ENCODE measurements around the gene KITLG.
"Not testable (repeated sequence)": the region's sequence is repeated elsewhere in the genome, so short reads cannot be mapped to it uniquely, and the experiment has no call there.

The KITLG gene

DNA sequence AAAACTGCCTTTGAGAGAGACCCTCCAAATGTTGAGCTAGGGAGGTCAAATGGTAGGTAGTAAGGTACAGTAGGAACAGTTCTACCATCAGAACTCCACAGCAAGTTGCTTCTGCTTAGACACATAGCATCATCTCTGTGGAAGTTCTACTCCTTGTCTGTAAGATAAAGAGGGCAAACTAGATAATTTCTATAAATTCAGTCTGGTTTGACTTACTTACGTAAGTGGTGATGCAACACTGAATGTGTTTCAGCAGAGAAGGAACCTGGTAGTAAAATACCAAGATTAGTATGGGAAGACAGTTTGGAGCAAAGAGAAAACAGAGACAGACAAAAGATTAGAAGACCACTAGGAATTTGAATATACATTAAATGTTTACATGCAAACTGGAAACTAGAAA, 42.0 kb downstream of the KITLG start:
- no peak for DNase-seq

GRCh38 chr12:88530868-88531267, 49.4 kb downstream of the KITLG start:
- DNase-seq = no peak

GRCh38 chr12:88529531-88530488, 50.5 kb downstream of the KITLG start:
- DNase-seq = peak; percentile 94

DNA sequence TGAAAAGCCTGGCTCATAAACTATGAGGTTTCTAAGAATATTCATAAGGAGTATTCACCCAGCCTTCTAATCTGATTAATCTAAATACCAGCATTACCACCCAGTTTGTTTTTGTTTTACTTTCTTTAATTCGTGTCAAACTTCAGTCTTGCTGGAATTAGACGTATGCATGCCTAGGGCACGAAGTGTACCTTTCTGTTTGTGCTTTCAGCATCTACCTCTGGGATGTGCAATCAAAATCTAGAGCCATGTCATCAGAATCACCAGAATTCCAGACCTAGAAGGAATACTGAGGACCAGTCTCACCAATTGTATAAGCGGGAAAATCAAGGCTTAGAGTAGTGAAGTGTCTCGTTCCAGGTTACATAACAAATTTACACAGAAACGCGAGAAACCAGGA, 57.3 kb downstream of the KITLG start:
- no peak for DNase-seq

DNA sequence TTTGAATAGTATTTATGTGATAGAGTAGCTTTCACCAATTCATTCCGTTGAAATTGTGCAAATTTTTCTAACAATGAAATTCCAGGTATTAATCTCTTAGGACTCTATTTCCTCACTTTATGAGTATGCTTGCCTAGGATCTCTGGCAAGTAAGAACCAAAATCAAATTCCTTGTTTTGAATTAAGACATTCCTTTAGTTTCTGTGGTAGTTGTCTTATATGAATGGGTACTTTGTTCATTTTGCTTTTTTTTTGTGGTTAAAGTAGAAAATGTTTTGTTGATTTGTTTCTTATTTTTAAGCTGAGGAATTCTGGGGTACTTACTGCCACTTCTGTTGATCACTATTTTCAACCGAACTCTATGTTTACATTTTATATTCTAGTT, 59.8 kb downstream of the KITLG start:
- no peak for DNase-seq

DNA sequence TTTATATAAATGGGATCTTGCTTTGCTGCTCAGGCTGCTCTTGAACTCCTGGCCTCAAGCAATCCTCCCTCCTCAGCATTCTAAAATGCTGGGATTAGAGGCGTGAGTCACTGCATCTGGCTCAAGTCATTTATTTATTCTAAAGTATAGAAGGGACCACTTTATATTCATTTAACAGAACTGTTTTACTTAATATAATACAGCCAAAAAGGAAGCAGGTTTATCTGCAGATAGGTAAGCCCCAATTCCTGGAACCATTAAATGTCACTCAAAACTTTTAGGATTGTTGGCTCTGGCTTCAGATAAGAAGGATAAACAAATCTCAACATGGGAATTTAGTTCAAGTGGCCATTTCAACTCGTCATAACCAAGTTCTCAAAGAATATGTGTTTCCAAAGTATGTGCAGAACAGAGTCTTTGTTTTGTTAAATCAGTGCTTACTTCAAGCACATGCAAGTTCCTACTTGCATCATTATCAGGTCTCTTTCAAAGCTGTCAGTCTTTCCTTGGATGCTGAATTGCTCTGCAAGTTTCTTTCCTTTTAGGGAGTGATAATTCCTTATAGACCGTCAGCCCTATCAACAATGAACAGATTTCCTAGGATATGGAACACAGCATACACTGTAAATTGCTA, 60.4 kb downstream of the KITLG start:
- DNase-seq = no peak

- DNase-seq = no peak
Observed at GRCh38 chr12:88518863-88519403, 61.3 kb downstream of the KITLG start.

GRCh38 chr12:88516811-88517210, 63.5 kb downstream of the KITLG start:
- no peak for DNase-seq

DNA sequence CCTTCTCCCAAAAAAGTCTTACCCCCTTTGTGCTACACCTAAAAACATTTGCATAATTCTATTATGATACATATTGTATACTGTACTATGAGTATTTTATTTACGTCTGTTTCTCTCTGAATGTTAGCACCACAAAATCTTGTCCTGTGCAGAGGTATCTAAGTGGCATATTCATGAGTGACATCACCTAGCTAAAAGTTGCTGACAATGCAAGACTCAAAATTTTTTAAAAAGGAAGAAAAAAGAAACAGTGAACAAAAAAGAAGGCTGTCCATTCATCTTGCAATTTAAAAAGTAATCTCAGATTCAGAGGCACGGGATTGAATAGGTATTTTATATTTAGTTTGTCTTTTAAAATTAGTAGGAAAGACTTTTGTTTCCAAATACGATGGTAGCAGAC, 69.4 kb downstream of the KITLG start:
- no peak for DNase-seq

DNA sequence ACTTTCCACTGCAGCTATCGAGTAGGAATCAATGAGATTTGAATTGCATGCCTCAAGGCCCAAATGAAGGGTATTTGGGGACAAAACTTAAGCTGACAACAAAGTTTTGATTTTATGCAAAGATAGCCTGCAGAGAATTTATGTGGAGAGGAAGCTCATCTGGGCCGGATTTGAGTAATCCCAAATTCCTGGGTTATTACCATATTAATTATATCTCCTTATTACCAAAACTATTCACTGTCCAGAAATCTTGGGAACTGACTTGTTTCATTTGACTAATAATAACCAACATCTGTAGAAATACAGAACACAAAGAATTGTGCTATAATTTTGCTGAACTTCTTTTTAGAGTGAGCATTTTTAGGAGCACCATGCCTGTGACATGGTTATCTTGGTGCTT, 70.4 kb downstream of the KITLG start:
- DNase-seq = no peak

DNA sequence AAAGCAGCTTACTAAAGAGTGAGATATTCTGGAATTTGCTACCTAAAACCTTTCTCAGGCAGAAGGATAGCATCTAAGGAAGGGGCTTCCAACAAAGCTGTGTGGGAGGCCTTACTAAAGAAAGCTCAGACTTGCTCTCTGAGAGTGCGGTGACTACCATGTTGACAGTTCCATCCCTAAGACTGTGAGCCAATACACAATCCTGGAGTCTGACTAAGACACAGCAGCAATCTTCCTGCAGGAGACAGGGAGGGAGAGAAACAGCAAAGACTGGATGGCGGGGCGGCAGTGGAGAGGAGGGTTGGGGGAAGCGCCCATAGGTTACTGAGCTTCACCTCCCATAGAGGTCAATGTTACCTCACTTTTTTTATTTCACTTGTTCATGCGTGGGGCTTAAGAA, 70.9 kb downstream of the KITLG start:
- DNase-seq = no peak

DNA sequence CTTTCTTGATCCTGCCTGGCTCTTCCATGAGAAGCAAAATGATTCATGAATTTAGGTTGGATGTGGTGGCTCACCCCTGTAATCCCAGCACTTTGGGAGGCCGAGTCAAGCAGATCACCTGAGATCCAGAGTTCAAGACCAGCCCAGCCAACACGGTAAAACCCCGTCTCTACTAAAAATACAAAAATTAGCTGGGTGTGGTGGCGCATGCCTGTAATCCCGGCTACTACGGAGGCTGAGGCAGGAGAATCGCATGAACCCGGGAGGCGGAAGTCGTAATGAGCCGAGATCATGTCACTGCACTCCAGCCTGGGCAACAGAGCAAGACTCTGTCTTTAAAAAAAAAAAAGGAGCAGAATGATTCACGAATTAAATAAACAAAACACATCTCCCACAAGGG, 72.4 kb downstream of the KITLG start:
- not testable (repeated sequence) for DNase-seq

DNA sequence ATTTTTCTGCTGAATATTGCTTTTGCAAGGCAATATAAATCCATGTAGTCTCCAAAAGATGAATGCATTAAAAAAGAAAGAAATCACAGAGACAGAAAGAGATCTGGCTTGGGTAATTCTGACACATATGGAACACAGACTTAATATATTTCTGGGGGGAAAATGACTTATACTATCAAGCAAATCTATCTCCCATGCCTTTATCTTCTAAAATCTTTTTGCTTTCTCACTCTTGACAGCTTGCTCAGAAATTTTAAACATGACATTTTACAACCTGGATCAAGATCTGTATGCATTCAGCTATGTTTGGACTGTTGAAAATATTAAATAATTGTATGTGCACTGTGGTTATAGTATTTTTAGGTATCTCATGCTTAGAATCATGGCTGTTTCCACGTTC, 73.0 kb downstream of the KITLG start:
- DNase-seq = no peak

- DNase-seq = no peak
Observed at GRCh38 chr12:88505696-88506095, 74.6 kb downstream of the KITLG start.

GRCh38 chr12:88503281-88503703, 77.0 kb downstream of the KITLG start:
- no peak for DNase-seq

DNA sequence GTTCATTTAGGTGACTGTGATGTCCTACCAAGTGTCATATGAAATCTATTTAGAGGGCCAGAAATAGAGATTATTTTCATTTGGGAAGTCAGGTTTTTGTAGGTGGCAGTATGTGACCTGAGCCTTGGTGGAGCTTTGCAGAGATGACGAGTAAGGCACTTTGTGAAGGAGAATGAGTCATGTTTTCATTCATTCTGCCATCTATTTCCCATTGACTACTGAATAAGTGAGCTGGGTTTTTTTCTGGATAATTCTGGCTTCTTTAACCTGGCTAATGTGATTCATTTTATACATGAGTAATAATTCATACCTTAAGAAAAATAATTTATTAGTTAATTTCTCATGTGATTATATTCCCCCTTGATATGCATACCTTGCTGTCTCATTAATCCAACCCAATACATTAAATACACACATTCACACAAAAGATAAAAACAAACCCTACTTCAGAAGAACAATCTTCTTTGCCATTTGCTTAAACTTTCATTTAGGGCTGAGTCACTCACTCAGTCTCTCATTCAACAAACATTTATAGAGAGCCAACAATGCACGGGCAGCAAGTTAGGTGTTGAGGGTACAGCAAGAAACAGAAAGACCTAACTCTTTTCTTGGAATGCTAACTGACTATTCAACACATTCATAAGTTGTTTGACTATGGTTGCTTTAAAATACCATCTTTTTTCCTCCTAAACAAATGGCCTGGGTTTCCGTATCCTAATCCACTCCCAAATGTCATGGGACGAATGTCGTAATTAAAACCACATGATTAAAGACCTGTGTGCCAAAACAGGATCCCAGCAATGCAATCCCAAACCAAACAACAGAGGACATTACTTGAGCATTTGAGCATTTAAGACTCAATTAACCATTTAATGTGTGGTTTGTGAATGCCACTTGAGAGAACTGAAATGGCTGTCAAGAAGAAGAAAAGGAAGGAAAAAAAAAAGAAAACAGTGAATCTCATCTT, 78.0 kb downstream of the KITLG start:
- peak; percentile 24 for DNase-seq

DNA sequence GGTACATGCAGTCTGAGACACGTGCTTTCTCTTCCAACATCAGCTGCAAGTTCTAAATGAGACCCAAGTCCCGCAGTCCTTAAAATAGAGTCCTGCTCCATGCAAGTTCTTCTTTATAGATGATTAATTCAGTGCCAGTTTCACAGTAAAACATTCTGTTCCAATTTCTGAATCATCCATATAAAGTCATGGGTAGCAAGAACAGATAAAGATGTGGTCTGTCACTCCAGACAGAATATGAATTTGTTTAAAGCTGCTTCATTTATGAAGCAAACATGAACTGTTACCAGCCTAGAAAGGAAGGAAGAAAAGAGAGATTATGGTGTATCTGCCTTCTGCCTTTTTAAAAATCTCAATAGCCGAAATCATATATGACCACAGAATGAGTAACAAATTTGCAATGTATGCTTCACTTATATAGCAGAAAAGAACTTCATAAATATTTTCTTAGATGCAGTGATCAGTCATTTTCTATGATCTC, 83.3 kb downstream of the KITLG start:
- DNase-seq = no peak

GRCh38 chr12:88496429-88496828, 83.8 kb downstream of the KITLG start:
- no peak for DNase-seq

DNA sequence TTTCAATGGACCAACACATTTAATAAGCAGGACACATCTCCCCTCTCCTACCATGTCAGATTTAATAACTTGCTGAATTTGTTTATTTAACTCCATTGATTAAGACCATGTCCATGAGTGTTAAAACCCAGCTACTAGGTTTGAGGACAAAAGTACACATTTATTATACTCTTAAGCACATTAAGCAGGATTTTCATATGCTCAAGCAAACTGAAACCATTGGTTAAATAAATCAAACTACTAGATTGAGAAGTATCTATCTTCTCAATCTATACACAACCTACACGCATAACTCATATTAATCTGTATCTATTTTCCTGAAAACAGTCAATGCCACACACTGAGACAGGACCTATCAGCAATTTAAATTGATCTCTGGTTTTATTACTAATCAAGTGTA, 85.2 kb downstream of the KITLG start:
- no peak for DNase-seq

DNA sequence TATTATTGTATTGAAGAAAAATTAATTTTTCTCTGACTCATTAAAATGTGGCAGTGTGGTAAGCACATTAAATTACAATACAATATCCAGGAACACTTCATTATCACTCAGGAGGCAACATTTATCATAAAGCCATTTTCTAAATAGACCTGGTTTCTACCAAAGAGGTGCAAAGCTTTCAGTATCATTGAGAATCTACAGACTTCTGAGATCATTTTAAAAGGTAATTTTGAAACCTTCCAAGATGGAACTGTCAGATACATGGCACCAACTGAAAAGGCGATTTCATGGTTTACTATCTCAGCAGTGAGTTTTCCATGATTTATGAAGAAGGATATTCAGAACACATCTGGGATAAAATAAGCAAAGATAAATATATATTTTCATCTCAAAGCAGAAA, 85.8 kb downstream of the KITLG start:
- no peak for DNase-seq

DNA sequence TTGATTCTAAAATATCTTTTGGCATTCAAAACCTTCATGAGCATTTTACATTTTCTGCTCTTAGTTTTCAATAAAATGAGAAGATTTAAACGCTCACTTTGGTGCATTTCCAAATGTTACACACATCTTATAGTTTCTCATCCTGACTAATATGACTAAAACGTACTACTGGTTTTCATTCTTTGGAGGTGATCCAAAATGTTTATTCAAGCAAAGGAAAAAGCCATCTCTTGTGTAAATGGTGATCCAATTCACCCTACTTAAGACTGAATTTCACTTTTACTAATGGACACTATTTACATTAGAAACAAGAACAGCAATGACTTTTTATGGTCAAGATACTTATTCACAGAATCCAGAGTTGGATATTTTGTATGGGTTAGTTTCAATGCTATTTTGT, 86.6 kb downstream of the KITLG start:
- peak; percentile 8 for DNase-seq

- DNase-seq = no peak
Observed at GRCh38 chr12:88490425-88490824, 89.8 kb downstream of the KITLG start.

GRCh38 chr12:88472775-88473174, 107.5 kb downstream of the KITLG start:
- peak; percentile 50 for DNase-seq
